M059J (cell line): ENCODE data around the gene FBXL13. TPM values are rescaled to one million over a fixed set of nuclear protein-coding genes. Genes with fewer than 3 reads are reported as not detected.

Experiments
- DNase-seq: peaks from one replicate; pipeline ENCODE4 v3.0.0-alpha.2; 2012; ENCODE audit warnings: low read depth
- total RNA-seq: library from RNA; depleted of rRNA; stranded (reverse); fragments of >200 nt; shearing (Covaris generic); gene quantifications from 2 replicates; pipeline ENCODE4 v1.2.3, GENCODE V29; 2014

The FBXL13 gene
- total RNA-seq, 1 experiment from 2014 or later = 1.5 TPM

GRCh38 chr7:102896585-102896984, 178.0 kb downstream of the FBXL13 start:
- no peak for DNase-seq

- DNase-seq = no peak
These were observed 179.0 kb downstream of the FBXL13 start for GRCh38 chr7:102895602-102896001.

GRCh38 chr7:102892631-102893278, 181.8 kb downstream of the FBXL13 start:
- DNase-seq = no peak

GRCh38 chr7:102891693-102892261, 182.8 kb downstream of the FBXL13 start:
- peak; percentile 92 for DNase-seq

- no peak for DNase-seq
These were observed 183.5 kb downstream of the FBXL13 start for GRCh38 chr7:102890971-102891692.

GRCh38 chr7:102890292-102890970, 184.2 kb downstream of the FBXL13 start:
- peak; percentile 43 for DNase-seq

- no peak for DNase-seq
These were observed 184.7 kb downstream of the FBXL13 start for GRCh38 chr7:102889851-102890250.

GRCh38 chr7:102888561-102889233, 185.9 kb downstream of the FBXL13 start:
- DNase-seq = peak; percentile 56

- DNase-seq = peak; percentile 85
These were observed 191.3 kb downstream of the FBXL13 start for GRCh38 chr7:102883098-102883860.

- peak; percentile 100 for DNase-seq
These were observed 198.8 kb downstream of the FBXL13 start for GRCh38 chr7:102875700-102876295.

- DNase-seq = peak; percentile 65
These were observed 199.6 kb downstream of the FBXL13 start for GRCh38 chr7:102874966-102875365.

GRCh38 chr7:102874166-102874829, 200.3 kb downstream of the FBXL13 start:
- DNase-seq = peak; percentile 96

GRCh38 chr7:102873470-102874165, 201.0 kb downstream of the FBXL13 start:
- DNase-seq = no peak

GRCh38 chr7:102872460-102872859, 202.1 kb downstream of the FBXL13 start:
- peak; percentile 99 for DNase-seq

GRCh38 chr7:102869195-102869594, 205.4 kb downstream of the FBXL13 start:
- no peak for DNase-seq

GRCh38 chr7:102866535-102867215, 207.9 kb downstream of the FBXL13 start:
- no peak for DNase-seq

GRCh38 chr7:102864958-102865357, 209.6 kb downstream of the FBXL13 start:
- DNase-seq = peak; percentile 10

GRCh38 chr7:102860351-102860811, 214.2 kb downstream of the FBXL13 start:
- DNase-seq = peak; percentile 58

- no peak for DNase-seq
These were observed 214.8 kb downstream of the FBXL13 start for GRCh38 chr7:102859799-102860125.
